HG03460 (cell line): Measurements from ENCODE around the gene TSGA10IP.

ENCODE experiments used
- ATAC-seq: cut with Tn5 transposase; IDR thresholded peaks from one replicate; pipeline ENCODE4 v1.9.1; 2021; ENCODE audit not compliant: unreplicated experiment

Gene TSGA10IP

DNA sequence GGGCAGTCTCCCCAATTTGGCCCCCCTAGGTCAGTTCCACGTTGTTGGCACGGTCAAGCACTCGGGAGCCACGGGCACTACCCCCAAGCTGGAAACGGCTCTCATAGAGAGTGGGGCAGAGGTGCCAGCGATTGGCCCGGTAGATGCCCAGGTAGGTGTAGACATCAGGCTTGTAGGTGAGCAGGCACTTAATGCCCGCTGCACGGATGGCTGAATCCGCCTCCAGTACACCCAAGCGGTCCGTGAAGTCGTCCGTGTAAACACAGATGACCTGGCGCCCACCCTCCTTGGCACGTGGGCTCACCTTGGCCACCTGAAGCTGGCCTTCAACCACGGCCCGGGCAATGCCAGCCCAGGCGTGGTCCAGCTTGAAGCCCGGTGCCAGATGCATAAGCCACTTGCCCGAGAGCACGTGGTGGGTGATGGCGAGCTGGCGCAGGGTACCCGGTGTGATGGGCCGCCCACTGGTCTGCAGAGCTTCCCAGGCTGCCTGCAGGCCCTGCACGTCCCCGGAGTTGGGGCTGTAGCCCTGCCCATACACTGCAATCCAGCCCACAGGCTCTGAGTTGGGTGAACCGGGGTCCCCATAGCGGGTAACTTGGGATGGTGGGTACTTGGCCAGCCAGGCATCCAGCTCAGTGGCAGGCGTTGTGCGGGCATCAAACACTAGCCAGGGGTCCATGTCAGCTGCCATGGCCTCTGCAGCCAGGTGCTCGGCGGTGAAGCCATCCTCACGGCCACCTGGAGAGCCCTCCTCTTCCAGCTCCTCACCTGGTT, 27.7 kb upstream of the TSGA10IP start:
- ATAC-seq: no peak

DNA sequence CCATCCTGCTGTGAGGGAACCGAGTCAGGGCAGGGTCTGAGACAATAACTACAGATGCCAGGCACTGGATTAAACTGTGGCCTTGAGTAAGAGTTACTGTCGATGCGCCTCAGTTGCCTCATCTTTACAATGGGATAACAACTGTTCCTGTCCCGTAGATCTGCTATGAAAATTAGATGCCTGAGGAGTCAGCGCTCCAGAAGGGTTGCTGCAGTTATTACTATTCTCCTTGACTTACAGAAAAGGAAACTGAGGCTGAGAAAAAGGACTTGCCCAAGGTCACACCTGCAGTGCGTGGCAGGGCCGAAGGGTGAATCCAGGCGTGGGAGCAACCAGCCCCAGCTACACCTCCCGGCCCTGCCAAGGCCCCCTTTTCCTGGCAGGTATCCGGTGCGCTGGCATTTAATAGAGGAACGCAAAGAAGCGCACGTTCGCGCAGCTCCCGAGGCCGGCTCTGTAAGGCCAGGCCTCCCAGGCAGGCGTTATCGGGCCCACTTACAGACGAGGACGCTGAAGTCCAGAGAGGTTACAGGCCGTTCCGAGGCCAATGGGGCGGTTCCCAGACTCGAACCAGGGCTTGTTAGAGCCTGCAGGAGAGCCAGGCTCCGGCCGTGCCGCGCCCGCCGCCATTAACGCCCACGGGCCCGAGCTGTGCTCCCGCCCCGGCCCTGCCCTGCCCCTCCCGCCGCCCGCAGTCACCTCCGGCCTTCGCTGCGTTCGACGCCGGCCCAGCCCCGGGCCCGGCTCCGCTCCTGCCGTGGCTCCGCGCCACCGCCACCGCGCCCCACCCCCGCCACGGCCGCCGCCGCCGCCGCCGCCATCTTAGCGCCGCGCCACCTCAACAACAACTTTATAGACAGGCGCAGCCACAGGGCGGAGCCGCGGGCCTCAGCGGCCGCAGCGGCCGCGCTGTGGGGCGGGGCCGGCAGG, 26.8 kb upstream of the TSGA10IP start, which contains the start of gene C11orf68:
TSS of gene C11orf68 (minus strand) at position 852 of the 930 bp plus-strand sequence. CDS start at position 821, 31 bp downstream.
- ATAC-seq: peak; percentile 41

DNA sequence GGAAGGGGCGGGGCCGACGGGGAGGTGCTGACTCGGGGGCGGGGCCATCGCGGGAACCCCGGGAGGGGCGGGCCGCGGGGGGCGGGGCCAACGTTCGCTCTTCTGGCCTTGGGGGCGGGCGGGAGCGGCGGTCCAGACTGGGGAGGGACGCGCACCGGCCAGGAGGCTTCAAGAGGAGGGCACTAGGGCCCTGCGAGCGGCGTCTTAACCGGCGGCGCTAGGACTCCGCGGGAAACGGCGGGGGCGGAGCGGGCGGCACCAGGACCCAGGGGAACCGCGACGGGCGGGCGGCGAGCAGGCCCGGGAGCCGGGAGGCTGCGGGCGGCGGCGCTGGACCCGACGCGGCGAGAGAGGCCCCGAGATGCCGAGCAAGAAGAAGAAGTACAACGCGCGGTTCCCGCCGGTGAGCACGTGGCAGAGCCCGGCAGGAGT, 26.1 kb upstream of the TSGA10IP start, which contains the start of gene DRAP1:
TSS of gene DRAP1 (plus strand) at position 286 of the 432 bp plus-strand sequence. CDS start at position 362, 76 bp downstream.
- ATAC-seq: peak; percentile 81

DNA sequence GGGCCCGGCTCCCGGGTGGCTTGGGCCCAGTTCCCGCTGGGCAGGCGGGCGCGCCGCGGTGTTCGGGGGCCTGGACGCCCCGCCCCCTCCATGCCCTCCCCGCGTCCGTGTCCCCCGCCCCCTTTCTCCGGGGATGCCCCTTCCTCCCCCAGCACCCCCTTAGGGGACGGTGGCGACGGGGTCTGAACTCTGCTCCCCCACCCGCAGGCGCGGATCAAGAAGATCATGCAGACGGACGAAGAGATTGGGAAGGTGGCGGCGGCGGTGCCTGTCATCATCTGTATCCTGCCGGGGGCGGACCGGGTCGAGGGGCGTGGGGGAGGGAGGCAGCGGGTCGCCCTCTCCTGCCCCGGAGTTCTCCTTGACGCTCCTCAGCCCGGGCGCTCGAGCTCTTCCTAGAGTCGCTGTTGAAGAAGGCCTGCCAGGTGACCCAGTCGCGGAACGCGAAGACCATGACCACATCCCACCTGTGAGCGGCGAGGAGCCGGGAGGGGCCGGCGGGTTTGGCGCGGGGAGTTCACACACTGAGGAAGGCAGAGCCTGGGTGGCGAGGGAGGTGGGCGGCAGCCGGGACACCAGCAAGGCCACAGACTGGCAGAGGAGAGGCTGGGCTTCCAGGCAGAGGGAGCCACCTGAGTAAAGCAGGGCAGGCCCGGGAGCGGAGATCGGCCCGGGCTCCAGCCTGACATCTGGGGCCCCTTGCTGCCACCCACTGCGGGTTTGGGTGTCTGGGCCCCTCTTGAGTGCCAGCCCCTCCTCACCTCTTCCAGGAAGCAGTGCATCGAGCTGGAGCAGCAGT, 25.5 kb upstream of the TSGA10IP start:
- ATAC-seq: peak; percentile 30

DNA sequence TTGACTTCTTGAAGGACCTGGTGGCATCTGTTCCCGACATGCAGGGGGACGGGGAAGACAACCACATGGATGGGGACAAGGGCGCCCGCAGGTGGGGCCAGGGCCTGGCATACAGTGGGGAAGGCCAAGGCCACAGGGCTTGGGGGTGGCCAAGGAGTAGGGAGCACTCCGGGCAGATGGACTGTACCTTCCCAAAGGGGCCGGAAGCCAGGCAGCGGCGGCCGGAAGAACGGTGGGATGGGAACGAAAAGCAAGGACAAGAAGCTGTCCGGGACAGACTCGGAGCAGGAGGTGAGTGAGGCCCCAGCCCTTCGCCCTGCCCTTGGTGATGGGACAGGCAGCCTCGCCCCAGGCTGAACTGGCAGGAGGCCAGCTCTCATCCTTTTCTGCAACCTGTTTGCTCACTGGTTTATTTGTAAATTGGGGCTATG, 24.9 kb upstream of the TSGA10IP start:
- ATAC-seq: no peak

DNA sequence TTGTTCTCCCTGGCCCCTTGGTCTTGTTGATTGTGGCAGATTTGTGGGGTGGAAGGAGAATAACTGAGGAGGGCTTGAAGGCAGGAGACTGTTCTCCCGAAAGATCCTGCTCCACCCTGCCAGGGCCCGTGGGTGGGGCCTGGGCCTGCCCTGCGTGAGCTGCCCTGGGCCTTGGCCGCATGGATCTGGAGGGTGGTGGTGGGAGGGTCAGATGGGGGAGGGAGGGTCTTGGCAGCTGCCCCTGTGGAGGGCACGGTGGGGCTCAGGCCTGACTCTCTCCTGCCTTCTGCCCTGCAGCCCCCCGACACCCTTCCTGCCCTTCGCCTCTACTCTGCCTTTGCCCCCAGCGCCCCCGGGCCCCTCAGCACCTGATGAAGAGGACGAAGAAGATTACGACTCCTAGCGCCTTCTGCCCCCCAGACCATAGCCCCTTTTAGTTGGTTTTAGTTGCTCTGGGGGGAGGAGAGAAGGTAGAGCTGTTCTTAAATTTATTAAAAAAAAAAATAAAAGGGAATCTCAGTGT, 24.2 kb upstream of the TSGA10IP start:
- ATAC-seq: no peak

DNA sequence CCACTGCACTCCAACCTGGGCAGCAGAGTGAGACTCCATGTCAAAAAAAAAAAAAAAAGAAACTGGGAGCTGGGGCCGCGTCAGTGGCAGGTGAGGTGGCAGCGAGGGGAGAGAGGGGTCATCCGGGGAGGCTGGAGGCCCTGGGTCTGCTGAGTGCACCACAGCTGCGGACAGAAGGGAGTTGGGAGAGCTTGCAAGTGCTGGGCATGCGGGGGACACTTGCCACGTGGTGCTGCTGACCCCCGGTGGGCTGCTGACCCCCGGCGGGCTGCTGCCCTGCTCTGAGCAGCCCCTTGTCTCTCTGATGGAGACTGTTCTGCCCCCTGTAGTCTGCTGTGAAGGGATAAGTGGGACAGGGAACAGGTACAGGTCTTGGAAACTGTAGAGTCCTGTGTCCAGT, 23.4 kb upstream of the TSGA10IP start:
- no peak for ATAC-seq

DNA sequence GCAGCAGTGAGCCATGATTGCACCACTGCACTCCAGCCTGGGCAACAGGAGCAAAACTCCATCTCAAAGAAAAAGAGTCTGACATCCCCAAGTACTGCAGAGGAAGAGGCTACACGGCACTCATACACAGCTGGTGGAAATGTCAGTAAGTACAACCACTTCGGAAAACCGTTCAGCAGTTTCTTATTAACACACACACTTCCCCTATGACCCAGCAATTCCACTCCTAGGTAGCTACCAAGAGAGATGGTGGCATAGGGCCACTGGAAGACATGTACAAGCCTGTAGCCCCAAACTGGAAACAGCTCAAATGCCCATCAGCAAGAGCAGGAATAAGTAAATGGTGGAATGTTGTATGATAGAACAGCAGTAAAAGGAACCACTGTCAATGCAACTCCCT, 22.7 kb upstream of the TSGA10IP start:
- no peak for ATAC-seq

DNA sequence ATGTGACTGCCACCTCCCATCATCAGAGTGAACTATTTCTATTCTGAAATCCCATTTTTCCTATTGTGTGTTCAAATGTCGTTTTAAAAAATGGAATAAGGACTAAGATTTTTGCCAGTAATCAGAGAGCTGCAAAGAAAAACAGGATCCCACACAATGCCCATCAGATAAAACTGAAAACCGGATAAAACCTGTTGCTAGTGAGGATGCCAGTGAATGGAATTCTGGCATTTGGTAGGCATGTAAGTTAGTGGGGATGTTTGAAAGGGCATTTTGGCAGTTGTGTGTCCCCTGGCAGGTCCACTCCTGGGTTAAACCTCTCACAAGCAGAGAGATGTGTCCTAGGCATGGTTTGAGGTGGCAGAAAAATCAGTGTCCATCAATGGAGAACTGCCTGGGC, 19.9 kb upstream of the TSGA10IP start:
- no peak for ATAC-seq

DNA sequence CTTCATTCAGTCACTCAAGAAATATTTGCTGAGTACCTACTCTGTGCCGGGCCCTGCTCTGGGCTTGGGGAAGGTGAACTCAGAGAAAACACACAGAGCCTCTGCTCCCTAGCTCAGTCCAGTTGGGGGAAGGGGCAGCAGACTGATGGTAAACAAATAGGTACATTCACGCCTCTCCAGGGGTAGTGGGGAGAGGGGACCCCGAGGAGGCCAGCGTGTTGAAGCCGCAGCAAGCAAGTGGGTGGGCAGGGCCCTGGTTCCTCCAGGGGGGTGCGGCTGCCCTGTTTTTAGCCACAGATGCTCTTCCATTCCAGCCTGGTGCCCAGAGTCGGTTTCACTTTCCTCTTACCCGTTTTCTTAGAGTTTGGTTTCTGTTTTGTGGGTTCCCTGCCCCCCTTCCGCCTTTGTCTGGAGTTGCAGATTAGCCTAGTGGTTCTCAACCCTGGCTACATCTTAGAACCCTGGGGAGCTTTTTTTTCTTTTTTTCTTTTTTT, 17.3 kb upstream of the TSGA10IP start:
- ATAC-seq: peak; percentile 63

DNA sequence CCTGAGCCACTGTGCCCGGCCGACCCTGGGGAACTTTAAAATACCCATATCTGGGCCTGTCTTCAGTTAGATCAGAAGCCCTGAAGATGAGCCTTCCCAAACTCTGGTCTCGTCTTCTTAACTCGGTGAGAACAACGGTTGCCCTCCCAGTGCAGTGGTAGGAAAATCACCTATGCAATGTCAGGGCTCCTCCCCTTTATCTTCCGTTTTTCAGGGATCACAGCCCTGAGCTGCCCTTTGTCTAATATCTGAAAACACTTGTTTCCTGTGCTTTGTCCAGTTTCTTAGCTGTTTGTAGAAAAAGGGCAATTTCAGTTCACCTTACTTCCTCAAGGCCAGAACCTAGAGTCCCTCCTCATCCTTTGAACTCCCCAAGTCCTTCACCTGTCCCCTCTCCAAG, 16.6 kb upstream of the TSGA10IP start:
- ATAC-seq: no peak

DNA sequence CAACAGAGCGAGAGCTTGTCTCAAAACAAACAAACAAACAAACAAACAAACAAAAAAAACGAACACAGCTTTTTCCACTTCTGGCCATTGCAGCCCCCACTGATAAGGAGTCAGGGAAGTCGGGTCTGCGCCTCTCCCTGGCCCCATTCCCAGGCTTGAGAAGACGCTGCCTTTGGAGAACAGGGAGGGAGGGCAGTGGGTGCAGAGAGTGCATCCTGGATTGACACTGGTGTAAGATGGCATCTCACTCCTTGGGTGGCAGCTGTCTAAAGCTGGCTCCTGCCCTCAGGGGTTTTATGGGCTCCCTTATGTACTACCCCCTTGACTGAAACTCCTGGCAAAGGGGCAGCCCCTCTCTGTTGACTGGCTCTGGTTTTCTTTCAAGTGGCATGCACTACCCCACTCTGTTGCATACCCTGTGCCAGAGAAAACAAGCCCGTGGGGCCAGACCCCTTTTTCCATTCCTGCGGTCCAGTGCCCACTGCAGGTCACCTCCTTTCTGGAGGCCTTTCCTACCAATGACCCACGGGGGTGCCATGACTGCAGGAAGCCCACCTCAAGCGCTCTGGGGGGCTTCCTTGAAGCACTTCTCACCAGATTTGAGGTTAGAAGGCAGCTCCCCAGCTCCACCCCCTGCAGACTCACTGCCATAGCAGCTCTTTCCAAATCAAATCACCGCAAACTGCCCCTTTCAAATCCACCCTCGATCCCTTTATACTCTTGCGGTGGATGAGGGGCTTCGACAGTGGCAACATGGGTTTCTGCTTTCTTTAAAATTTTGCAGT, 13.3 kb upstream of the TSGA10IP start:
- ATAC-seq: no peak

DNA sequence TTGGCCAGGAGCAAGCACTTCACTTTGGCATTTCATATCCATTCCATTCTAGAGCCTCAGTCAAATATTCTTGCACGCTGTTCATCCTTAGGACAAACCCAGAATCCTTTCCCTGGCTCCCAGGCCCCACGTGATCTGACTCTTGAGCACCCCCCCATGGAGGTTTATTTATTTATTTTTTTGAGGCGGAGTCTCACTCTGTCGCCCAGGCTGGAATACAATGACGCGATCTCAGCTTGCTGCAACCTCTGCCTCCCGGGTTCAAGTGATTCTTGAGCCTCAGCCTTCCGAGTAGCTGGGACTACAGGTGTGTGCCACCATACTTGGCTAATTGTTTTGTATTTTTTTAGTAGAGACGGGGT, 12.7 kb upstream of the TSGA10IP start:
- ATAC-seq: no peak

DNA sequence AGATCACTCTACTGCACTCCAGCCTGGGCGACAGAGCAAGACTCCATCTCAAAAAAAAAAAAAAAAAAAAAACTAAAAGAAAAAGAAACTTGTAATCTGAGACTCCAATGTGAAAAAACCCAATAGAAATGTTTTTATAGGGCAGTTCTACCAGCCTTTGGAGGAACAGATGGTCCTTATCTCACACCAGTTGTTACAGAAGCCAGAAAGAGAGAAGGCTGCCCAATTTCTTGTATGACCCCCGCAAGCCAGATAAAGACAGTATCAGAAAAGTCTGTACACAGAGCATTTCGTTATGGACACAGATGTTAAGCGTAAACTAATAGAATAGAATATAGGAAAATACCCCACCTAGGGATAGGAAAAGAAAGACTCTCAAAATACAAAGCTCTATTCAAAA, 11.3 kb upstream of the TSGA10IP start:
- no peak for ATAC-seq

DNA sequence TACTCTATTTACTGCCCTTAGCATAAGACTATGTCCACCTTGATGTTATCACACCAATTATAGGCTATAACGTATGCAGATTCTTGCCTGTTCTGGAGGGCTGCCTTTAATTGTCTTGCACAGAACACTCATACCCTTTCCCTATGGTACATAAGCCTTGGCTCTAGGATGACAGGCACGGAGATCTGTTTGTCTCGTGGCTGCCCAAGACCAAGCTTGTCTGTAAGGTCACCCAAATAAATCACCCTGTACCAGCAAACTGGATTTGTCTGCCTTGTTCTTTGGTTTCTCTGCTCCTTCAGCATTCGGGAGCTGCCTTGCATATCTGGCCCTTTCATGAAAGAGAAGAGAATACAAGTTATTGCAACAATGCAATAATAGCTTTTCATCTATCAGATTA, 7.5 kb upstream of the TSGA10IP start:
- ATAC-seq: no peak

DNA sequence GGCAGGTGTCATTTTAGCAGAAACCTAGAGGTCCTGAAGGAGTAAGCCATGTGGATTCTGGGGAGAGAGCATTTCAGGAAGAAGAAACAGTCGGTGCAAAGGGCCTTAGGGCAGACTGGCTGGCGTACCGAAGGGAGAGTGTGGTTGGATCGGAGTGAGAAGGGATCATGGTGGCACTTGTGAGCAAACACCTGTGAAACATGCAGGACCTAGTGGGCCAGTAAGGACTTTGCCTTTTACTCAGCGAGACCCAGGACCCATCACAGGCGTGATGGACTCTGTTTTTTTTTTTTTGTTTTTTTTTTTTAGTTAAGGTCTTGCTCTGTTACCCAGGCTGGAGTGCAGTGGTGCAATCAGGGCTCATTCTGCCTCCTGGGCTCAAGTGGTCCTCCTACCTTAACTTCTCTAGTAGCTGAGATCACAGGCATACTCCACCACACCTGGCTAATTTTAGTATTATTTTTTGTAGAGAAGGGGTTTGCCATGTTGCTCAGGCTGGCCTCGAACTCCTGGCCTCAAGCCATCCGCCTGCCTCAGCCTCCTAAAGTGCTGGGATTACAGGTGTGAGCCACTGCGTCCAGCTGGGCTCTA, 3.5 kb upstream of the TSGA10IP start:
- no peak for ATAC-seq

DNA sequence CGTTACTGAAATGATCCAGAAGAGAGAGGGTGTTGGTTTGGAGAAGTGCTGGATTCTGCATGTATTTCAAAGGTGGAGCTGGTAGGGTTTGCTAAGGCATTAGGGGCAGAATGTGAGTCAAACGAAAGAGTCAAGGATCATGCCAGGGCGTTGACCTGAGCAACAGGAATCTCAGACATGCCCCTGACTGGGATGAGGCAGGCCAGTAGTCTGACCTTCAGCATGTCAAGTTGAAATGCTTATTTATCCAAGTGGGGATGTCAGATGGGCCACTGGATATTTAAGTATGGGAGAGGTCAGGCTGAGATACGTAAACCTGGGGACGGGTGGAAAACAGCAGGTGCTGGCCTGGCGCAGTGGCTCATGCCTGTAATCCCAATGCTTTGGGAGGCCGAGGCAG, 2.7 kb upstream of the TSGA10IP start:
- ATAC-seq: no peak

DNA sequence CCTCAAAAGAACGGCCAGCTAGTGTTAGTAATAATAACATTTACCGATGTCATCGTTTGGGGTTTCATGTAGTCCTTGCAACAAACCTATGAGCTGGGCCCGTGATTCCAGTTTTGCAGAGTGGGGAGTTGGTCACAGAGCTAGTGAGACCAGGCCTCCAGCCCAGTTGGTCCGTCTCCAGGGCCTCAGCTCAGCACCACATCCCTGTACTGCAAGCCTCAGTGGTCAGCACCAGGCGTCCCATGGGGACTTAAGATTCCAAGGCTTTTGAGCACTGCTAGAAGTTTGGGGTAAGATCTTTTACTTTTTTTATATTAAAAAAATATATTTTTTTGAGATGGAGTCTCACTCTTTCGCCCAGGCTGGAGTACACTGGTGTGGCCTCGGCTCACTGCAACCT, 1.1 kb upstream of the TSGA10IP start:
- ATAC-seq: no peak

DNA sequence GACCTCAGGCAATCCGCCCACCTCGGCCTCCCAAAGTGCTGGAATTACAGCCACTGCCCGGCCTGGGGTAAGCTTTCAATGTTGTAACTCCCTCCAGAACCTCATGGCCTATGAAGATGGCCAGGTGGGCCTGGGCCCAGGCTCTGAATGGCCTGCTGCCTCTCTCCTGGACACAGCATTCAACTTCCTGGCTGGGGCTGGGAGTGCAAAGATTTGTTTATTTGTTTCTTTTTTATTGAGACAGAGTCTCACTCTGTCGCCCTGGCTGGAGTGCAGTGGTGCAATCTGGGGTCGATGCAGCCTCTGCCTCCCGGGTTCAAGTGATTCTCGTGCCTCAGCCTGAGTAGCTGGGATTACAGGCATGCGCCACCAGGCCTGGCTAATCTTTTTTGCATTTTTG, 513 bp upstream of the TSGA10IP start:
- ATAC-seq: no peak
